ENCODE data around the gene SLK.

Gene SLK

GRCh38 chr10:103942866-103943265, 24.1 kb upstream of the SLK start:
- DNase-seq: no peak

DNA sequence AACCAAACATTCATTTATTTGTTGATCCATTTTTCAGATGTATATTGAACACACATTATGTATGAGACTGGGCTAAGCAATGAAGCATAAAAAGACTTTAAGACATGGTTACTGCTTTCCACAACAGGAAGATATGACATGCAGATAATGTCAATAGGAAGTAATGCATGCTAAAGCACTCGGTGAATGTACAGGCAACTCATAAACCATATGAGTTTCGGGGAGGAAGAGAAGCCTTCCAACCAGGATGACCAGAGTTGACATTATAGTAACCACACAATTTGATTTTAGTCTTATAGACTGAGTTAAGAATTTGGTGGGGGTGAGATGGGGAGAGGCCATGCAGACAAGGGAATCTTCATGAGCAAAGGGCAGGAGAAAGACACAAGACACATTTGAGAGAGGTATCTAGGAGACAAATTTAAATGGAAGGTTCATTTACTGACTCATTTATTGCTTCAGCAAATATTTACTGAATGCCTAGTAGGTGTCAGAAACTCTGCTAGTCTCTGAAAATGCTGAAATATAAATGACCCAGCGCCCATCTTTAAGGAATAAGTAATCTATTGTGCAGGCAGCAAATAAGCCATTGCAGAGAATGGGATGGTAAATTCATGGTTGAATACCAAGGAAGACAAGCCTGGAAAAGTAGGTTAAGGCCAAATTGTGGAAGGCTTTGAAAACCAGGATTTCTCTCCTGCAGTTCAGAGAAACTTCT, 19.0 kb upstream of the SLK start:
- no peak for DNase-seq

GRCh38 chr10:103949728-103950127, 17.2 kb upstream of the SLK start:
- DNase-seq: no peak

DNA sequence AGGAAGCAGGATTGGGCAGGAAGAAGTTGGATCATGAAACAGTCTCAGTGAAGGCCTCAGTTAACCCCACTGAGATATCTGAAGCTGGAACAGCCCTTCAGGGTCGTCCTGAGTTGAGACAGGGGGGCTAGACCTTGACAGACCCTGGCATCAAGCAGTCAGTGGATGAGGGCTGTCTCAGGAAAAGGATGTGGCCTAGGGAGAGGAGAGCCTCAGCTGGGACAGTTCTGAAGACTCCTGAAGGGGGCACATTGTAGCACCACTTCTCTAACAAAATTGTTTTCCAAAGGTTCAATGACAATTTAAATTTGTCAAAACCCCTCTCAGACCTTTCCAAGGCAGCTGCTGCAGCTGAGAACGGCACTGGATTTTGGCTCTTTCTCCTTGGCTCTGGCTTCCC, 15.8 kb upstream of the SLK start:
- no peak for DNase-seq

DNA sequence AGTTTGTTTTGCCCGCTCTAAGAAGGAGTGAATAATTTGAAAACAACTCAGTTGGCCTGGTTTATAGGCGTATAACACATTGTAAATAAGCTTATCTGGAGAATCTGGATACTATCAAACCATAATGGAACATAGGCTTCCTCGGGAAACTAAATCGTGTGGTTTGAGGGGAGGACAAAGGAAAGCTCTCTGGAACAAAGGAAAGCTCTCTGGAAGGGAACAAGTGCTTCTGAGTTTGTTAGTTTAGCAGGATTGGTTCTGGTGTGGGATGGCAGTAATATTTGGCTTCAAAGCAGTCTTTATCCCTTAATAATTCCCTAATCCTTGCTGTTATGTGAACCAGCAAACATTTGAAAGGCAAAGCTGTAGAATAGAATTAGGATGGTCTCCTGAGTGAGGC, 15.0 kb upstream of the SLK start:
- no peak for DNase-seq

GRCh38 chr10:103954543-103954942, 12.4 kb upstream of the SLK start:
- no peak for DNase-seq

GRCh38 chr10:103958996-103959395, 7.9 kb upstream of the SLK start:
- DNase-seq: no peak

DNA sequence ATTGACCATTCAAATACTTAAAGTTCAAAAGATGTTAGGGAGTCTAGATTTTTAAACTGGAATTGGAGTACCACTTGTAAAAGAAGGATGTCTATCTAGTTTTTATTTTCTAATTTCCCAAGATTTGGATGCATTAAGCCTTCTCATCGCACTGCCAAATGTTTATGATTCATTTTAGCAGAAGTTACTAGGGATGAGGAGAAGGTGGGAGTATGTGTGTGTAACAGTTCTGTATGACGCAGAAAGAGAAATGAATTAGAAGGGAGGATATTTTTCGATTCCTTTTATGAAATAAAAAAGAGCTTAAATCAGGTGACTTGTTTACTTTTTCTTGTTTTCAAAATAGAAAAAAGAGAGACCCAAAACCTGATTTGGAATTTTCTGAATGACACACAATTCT, 6.8 kb upstream of the SLK start:
- no peak for DNase-seq

DNA sequence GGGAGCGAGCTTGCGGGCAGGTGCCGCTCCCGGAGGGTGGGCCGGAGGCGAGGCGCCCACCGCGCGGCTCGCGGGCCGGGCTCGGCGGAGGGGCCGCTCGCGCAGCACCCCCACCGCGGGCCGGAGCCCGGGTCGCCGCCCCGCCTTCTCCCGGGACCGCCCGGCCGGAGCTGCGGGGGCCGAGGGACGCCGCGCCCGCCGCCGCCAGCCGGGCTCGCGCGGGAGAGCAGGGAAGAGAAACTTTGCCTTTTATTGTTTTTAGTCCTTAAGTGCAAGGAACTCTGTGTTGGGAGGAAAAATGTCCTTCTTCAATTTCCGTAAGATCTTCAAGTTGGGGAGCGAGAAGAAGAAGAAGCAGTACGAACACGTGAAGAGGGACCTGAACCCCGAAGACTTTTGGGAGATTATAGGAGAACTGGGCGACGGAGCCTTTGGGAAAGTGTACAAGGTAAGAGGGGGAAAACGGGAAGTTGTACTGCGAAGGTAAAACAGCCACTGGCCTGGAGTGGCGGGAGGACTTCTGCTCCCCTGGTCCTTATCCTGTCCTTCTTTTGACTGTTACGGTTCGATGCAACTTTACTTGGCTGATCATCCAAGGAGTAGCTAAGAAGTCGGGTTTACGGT, 620 bp downstream of the SLK start:
- DNase-seq: no peak

DNA sequence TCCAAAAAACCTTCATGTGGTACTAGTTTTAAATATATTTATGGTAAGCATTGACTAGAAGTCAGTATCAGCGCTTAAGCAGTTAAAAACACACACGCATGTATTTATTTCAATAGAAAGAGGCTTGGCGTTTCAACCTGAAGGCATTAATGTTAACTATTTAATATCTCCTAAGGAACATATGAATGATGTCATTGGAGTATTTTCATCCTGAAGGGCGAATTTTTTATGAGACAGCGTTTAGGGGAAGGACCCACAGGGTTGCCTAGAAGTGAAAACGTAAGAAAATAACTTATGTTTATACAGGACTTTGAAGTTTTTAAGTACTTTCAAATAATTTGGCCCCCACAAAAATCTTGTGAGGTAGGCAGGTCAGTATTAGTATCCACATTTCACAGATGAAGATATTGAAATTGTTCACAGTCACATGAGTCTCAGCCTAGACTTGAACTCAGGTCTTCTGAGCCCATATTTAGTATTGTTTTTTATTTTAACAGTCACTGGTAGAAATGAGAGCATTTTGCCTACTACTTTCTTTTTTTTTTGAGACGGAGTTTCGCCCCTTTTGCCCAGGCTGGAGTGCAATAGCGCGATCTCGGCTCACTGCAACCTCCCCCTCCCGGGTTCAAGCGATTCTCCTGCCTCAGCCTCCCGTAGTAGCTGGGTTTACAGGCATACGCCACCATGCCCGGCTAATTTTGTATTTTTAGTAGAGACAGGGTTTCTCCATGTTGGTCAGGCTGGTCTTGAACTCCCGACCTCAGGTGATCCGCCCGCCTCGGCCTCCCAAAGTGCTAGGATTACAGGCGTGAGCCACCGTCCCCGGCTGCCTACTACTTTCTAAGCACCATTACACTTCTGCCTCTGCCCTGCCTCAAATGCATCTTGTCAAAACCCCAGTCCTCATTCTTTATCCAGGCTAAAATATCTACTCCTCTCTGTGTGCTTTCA, 1.8 kb downstream of the SLK start:
- no peak for DNase-seq

GRCh38 chr10:103969436-103969835, 2.5 kb downstream of the SLK start:
- no peak for DNase-seq

DNA sequence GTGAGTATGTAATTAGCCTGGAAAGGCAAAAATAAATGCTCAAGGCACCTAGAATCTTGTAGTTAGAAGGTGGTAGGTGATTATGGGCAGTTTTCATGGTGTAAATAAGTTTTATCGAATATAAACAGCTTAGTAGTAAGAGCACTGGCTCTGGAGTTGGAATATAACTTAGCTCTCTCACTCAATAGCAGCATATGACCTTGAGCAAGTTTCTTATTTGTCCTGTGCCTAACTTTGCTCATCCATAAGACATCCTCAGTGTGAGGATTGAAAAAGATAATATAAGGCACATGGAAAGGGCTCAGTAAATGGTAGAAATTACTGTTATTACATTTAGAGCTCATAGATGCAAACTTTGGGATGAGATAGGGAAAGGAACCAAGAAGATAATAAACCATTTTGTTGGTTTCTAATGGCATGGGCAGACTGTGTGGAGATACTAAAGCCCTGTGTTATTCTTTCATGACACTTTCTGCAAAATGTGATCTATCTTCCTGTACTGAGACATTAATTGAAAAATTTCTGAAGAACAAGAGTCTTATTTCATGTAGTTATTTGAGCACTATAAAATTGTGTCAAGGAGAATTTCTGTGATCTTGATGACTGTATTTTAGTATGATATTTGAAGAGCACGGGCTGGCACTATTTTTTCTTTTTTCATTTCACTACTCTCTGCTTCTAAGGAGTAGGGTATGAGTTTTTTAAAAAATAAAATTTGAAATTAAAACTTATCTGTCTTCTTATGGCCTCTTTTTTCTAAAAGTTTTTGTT, 3.1 kb downstream of the SLK start:
- DNase-seq: no peak

GRCh38 chr10:103975169-103975568, 8.2 kb downstream of the SLK start:
- no peak for DNase-seq

GRCh38 chr10:103977204-103977603, 10.3 kb downstream of the SLK start:
- no peak for DNase-seq

GRCh38 chr10:103979530-103979929, 12.6 kb downstream of the SLK start:
- DNase-seq: no peak

- no peak for DNase-seq
Measured at GRCh38 chr10:103980288-103980906, 13.5 kb downstream of the SLK start.

DNA sequence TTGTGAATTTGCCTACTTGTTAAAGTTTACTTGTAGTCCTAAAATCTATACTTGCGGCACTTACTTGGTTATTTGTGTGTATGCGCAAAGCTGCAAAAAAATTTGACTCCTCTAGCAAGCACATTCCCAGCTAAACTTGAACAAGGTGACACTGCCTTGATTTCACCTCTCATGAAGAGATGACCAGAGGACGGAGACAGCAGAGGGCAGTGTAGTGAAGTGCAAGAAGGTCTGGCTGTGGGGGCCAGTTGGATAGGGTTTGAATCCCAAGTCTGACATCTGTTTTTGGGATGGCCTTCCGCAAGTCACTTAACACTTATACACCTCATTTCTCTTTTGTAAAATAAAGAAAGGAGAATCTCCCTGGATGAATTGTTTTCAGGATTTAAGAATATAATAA, 15.7 kb downstream of the SLK start:
- no peak for DNase-seq

DNA sequence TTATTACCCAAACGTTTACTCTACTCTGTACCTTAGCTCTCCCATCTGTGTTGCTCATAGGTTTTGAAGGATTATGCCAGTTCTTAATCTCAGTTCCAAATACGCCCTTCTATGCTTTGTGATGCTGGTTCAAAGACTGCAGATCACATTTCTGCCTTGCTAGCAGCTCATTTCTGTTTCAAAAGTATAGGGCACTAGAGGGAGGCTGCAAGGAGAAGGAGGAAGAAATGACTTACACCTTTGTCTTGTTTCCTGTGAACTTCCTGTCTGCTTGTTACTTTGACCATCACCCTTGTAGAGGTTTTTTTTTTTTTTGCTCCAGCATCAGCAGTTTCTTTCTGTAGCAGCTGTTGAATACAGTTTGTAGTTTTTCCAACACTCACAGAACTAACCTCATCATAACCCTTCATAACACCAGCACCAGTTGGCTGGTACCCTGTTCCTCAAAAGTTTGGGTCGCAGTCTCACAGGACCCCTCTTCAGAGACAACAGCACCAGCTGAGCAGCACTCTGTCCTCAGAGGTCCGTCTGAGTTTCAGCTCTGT, 16.5 kb downstream of the SLK start:
- no peak for DNase-seq

GRCh38 chr10:103985726-103986125, 18.8 kb downstream of the SLK start:
- DNase-seq: no peak

GRCh38 chr10:103986360-103986759, 19.4 kb downstream of the SLK start:
- no peak for DNase-seq

DNA sequence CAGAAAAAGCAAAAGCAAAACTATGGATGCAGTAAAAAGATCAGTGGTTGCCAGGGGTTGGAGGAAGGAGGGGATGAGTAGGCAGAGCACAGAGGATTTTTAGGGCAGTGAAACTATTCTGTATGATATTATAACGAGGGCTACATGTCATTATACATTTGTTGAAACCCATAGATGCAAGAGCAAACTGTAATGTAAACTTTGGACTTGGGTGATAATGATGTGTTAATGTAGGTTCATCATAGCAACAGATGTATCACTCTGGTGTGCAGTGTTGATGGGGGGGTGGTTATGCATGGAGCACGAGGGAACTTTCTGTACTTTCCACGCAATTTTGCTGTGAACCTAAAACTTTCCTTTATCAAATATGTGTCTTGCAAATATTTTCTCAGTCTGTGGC, 23.2 kb downstream of the SLK start:
- no peak for DNase-seq

DNA sequence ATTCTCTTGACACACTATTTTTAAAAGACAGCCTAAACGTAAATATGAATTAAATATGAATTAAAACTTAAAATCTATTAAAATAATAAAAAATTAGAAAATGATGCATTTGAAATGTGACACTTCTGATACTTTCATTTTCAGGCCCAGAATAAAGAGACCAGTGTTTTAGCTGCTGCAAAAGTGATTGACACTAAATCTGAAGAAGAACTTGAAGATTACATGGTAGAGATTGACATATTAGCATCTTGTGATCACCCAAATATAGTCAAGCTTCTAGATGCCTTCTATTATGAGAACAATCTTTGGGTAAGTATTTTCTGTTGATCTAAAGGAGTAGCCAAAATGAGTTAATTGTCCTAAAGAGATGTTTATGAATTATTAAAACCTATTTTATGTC, 23.6 kb downstream of the SLK start:
- DNase-seq: no peak

Measured in stimulated activated CD4-positive, alpha-beta T cell treated with anti-CD3 and anti-CD28 coated beads, Interleukin-4, amount 100 ng/mL, for 4 hours (primary cell).